Neural progenitor cell (in vitro differentiated cells): ENCODE data around the gene RPL9. TPM values are rescaled to one million over a fixed set of nuclear protein-coding genes. Genes with fewer than 3 reads are reported as not detected.

Source experiments
- DNase-seq: peaks from one replicate; pipeline ENCODE4 v3.0.0-alpha.2; 2016; ENCODE audit warnings: low spot score
- H2AFZ ChIP-seq: fragments of 200-600 bp; sonication (generic); replicated peaks from 2 replicates; pipeline ENCODE4 v1.6.1; 2016; ENCODE audit warnings: antibody characterized with exemption
- H3F3A ChIP-seq: fragments of 200-600 bp; sonication (generic); 2 replicates; pipeline ENCODE4 v1.6.1; 2016; ENCODE audit warnings: antibody characterized with exemption, low read depth
- H3K27ac ChIP-seq: fragments of 200-600 bp; sonication (generic); 2 replicates; pipeline ENCODE4 v1.5.1; 2016; ENCODE audit warnings: mild to moderate bottlenecking
- H3K27me3 ChIP-seq: fragments of 200-600 bp; sonication (generic); 2 replicates; pipeline ENCODE4 v1.6.1; 2016; ENCODE audit warnings: mild to moderate bottlenecking, moderate library complexity
- H3K36me3 ChIP-seq: fragments of 200-600 bp; sonication (generic); 2 replicates; pipeline ENCODE4 v1.5.1; 2016
- H3K4me1 ChIP-seq: fragments of 200-600 bp; sonication (generic); 2 replicates; pipeline ENCODE4 v1.6.1; 2016; ENCODE audit warnings: mixed run types
- H3K4me2 ChIP-seq: fragments of 200-600 bp; sonication (generic); 2 replicates; pipeline ENCODE4 v1.6.1; 2016
- H3K4me3 ChIP-seq: fragments of 200-600 bp; sonication (generic); 2 replicates; pipeline ENCODE4 v1.5.1; 2016
- H3K79me2 ChIP-seq: fragments of 200-600 bp; sonication (generic); 2 replicates; pipeline ENCODE4 v1.6.1; 2016; ENCODE audit warnings: low read depth
- H3K9ac ChIP-seq: fragments of 200-600 bp; sonication (generic); 2 replicates; pipeline ENCODE4 v1.6.1; 2016
- H3K9me3 ChIP-seq: fragments of 200-600 bp; sonication (generic); 2 replicates; pipeline ENCODE4 v1.5.1; 2016; ENCODE audit warnings: low read depth
- H4K20me1 ChIP-seq: fragments of 200-600 bp; sonication (generic); 2 replicates; pipeline ENCODE4 v1.6.1; 2016; ENCODE audit warnings: low read depth
- H3K27ac Mint-ChIP-seq: 3 replicates; pipeline ENCODE4 v1.8.0; 2021; ENCODE audit warnings: mixed read lengths
- H3K27me3 Mint-ChIP-seq: 2 replicates; pipeline ENCODE4 v1.8.0; 2022; ENCODE audit warnings: low read depth, mild to moderate bottlenecking, inconsistent platforms, moderate library complexity, mixed read lengths; ENCODE audit not compliant: insufficient read depth
- H3K36me3 Mint-ChIP-seq: 3 replicates; pipeline ENCODE4 v1.8.0; 2021; ENCODE audit warnings: mixed read lengths
- H3K4me1 Mint-ChIP-seq: 3 replicates; pipeline ENCODE4 v1.8.0; 2021; ENCODE audit warnings: mixed read lengths
- H3K4me3 Mint-ChIP-seq: 3 replicates; pipeline ENCODE4 v1.8.0; 2021; ENCODE audit warnings: mild to moderate bottlenecking, moderate library complexity, mixed read lengths
- H3K9me3 Mint-ChIP-seq: 3 replicates; pipeline ENCODE4 v1.8.0; 2020; ENCODE audit warnings: mixed read lengths
- EZH2 ChIP-seq: fragments of 200-600 bp; sonication (generic); IDR thresholded peaks from 2 replicates; pipeline ENCODE4 v1.6.1; 2017; ENCODE audit warnings: antibody characterized with exemption, mild to moderate bottlenecking, moderate library complexity
- EZH2phosphoT487 ChIP-seq: fragments of 200-600 bp; sonication (generic); IDR thresholded peaks from 2 replicates; pipeline ENCODE4 v1.6.1; 2017; ENCODE audit warnings: antibody characterized with exemption
- total RNA-seq: library from RNA; depleted of rRNA; stranded (reverse); fragments of >200 nt; gene quantifications from 2 replicates; pipeline ENCODE4 v1.2.3, GENCODE V29; 2015; ENCODE audit warnings: low replicate concordance
- TF ChIP-seq, protein P1 (sequence below): fragments of 200-600 bp; sonication (generic); IDR thresholded peaks from 2 replicates; pipeline ENCODE4 v1.5.1; 2017; ENCODE audit warnings: antibody characterized with exemption, mild to moderate bottlenecking

Gene RPL9
- total RNA-seq, 1 donor from 2014 or later, result 6,671 TPM

DNA sequence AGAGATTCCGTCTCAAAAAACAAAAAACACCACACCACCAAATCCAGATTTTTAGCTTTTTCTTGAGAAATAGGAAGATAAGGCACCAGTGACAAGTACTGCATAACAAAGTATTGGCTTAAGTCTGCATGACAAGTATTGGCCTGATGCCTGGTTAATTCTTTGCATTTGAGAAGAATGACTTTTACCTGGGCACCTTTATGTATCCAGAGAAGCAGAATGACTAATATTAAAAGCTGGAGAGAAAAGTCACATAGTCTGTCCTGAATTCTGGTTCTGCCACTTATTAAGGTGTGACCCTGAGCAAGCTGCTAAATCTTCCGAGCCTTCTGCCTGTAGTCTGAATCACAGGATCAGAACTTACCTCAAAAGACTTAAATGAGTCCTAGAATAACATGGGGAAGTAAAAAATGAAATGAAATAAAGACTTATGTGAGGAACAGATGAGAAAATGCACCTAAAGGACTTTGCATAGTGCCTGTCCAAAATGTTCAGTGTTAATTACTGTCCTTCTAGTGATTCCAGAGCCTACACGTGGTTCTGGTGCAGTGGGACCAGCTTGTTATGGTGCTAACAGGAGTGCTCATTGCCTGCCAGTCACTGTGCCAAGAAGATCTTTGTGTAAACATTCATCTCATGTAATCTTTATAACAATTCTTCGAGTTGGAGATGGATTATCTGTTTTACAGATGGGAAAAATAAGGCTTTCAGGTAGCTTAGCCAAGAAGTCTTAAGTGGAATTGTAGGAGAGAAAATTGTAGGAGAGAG is 36.9 kb upstream of the RPL9 start:
- Histone ChIP-seq H3K36me3 (peaks cover 13% of the 10 kb centered on the region), H4K20me1 (no peaks in the 10 kb centered on the region), H3K79me2 (no peaks in the 10 kb centered on the region), H3F3A (peaks cover 28% of the 10 kb centered on the region), H3K4me1 (no peaks in the 10 kb centered on the region), H3K9me3 (no peaks in the 10 kb centered on the region), H2AFZ (no peak overlapping the region), H3K9ac (no peak overlapping the region), H3K4me3 (no peak overlapping the region), H3K27me3 (no peaks in the 10 kb centered on the region), H3K27ac (no peak overlapping the region), H3K4me2 (no peak overlapping the region)
- Mint-ChIP-seq H3K9me3 (no peaks in the 10 kb centered on the region), H3K36me3 (peaks cover 3% of the 10 kb centered on the region), H3K27me3 (peaks cover 3% of the 10 kb centered on the region), H3K4me3 (no peak overlapping the region), H3K4me1 (no peaks in the 10 kb centered on the region), H3K27ac (no peak overlapping the region)
- DNase-seq, result no peak
- no peak for TF ChIP-seq EZH2phosphoT487
- TF ChIP-seq, protein P1, sequence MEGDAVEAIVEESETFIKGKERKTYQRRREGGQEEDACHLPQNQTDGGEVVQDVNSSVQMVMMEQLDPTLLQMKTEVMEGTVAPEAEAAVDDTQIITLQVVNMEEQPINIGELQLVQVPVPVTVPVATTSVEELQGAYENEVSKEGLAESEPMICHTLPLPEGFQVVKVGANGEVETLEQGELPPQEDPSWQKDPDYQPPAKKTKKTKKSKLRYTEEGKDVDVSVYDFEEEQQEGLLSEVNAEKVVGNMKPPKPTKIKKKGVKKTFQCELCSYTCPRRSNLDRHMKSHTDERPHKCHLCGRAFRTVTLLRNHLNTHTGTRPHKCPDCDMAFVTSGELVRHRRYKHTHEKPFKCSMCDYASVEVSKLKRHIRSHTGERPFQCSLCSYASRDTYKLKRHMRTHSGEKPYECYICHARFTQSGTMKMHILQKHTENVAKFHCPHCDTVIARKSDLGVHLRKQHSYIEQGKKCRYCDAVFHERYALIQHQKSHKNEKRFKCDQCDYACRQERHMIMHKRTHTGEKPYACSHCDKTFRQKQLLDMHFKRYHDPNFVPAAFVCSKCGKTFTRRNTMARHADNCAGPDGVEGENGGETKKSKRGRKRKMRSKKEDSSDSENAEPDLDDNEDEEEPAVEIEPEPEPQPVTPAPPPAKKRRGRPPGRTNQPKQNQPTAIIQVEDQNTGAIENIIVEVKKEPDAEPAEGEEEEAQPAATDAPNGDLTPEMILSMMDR, result no peak
- no peak for TF ChIP-seq EZH2

DNA sequence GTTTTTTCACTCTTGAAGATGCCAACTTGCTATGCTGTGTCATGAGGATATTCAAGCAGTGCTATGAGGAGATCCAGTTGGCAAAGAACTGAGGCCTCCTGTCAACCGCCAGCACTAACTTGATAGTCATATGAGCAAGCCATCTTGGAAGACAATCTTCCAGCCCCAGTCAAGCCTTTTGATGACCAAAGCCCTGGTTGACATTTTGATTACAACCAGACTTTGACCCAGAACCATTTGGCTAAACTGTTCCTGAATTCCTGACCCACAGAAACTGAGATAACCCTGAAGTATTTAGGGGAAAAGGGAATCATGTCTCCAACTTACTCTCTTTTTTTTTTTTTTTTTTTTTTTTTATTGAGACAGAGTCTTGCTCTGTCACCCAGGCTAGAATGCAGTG is 35.6 kb upstream of the RPL9 start:
- no peak overlapping the region for H3K9ac ChIP-seq
- Mint-ChIP-seq H3K4me1 (no peaks in the 10 kb centered on the region), H3K27me3 (peaks cover 3% of the 10 kb centered on the region), H3K36me3 (no peaks in the 10 kb centered on the region), H3K4me3 (no peak overlapping the region), H3K9me3 (no peaks in the 10 kb centered on the region), H3K27ac (no peak overlapping the region)
- no peaks in the 10 kb centered on the region for H3K9me3 ChIP-seq
- H3K4me3 ChIP-seq, result no peak overlapping the region
- H4K20me1 ChIP-seq, result no peaks in the 10 kb centered on the region
- no peak overlapping the region for H2AFZ ChIP-seq
- H3K27me3 ChIP-seq, result no peaks in the 10 kb centered on the region
- peaks cover 9% of the 10 kb centered on the region for H3K36me3 ChIP-seq
- no peak for DNase-seq
- H3K4me1 ChIP-seq, result no peaks in the 10 kb centered on the region
- no peaks in the 10 kb centered on the region for H3K79me2 ChIP-seq
- H3K4me2 ChIP-seq, result no peak overlapping the region
- H3F3A ChIP-seq, result peaks cover 21% of the 10 kb centered on the region
- H3K27ac ChIP-seq, result no peak overlapping the region
- TF ChIP-seq, protein P1, result no peak
- TF ChIP-seq EZH2 (no peak), EZH2phosphoT487 (no peak)

DNA sequence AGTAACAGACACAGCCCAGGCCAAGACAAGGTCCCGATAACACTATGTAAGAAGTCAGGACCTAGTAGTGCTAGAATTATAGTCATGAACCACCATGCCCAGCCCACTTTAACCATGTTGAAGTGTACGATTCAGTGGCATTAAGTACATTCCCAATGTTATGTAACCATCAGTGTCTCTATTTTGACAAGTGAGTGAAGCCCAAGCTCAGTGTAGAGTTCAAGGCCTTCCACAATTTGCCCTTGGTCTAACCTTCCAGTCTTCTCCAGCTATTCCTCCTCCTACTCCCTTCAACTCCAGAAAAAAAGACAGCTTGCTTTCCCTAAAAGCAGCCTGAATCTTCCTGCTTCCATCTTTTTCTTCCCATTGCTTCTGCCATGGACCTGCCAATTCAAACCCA is 31.6 kb upstream of the RPL9 start:
- no peaks in the 10 kb centered on the region for H3K9me3 Mint-ChIP-seq
- H3K79me2 ChIP-seq, result no peaks in the 10 kb centered on the region
- H3K9ac ChIP-seq, result no peak overlapping the region
- no peaks in the 10 kb centered on the region for H3F3A ChIP-seq
- no peaks in the 10 kb centered on the region for H3K9me3 ChIP-seq
- H3K4me3 Mint-ChIP-seq, result no peak overlapping the region
- no peaks in the 10 kb centered on the region for H3K36me3 Mint-ChIP-seq
- TF ChIP-seq, protein P1, result no peak
- TF ChIP-seq EZH2, result no peak
- no peak for TF ChIP-seq EZH2phosphoT487
- no peak for DNase-seq
- no peak overlapping the region for H3K27ac Mint-ChIP-seq
- no peak overlapping the region for H3K4me3 ChIP-seq
- H4K20me1 ChIP-seq, result no peaks in the 10 kb centered on the region
- no peaks in the 10 kb centered on the region for H3K4me1 ChIP-seq
- no peak overlapping the region for H2AFZ ChIP-seq
- no peaks in the 10 kb centered on the region for H3K27me3 Mint-ChIP-seq
- no peaks in the 10 kb centered on the region for H3K36me3 ChIP-seq
- no peak overlapping the region for H3K27ac ChIP-seq
- H3K4me1 Mint-ChIP-seq, result no peaks in the 10 kb centered on the region
- no peaks in the 10 kb centered on the region for H3K27me3 ChIP-seq
- H3K4me2 ChIP-seq, result no peak overlapping the region
